ENCODE data around the gene PSG7.
"Not testable (repeated sequence)": the region's sequence is repeated elsewhere in the genome, so short reads cannot be mapped to it uniquely, and the experiment has no call there.

The PSG7 gene

GRCh38 chr19:42937107-42937506, at the start of gene PSG7:
TSS of gene PSG7 (minus strand) at chr19:42937207. CDS start at chr19:42937076, 131 bp downstream.
- DNase-seq (ENCODE audit: low read depth in 2 of 2): not testable (repeated sequence)

- DNase-seq (ENCODE audit: low read depth in 2 of 2): no peak
Measured at GRCh38 chr19:42985588-42985987, 48.6 kb upstream of the PSG7 start.

- not testable (repeated sequence) for DNase-seq (ENCODE audit: low read depth in 2 of 2)
Measured at GRCh38 chr19:42982111-42982510, 45.1 kb upstream of the PSG7 start.

- not testable (repeated sequence) for DNase-seq (ENCODE audit: low read depth in 2 of 2)
Measured at GRCh38 chr19:42971451-42971850, 34.4 kb upstream of the PSG7 start.

GRCh38 chr19:42965176-42965575, 28.2 kb upstream of the PSG7 start:
- no peak for DNase-seq (ENCODE audit: low read depth in 2 of 2)

- DNase-seq (ENCODE audit: low read depth in 2 of 2): no peak
Measured at GRCh38 chr19:42961119-42961518, 24.1 kb upstream of the PSG7 start.

- not testable (repeated sequence) for DNase-seq (ENCODE audit: low read depth in 2 of 2)
Measured at GRCh38 chr19:42952126-42952525, 15.1 kb upstream of the PSG7 start.

- not testable (repeated sequence) for DNase-seq (ENCODE audit: low read depth in 2 of 2)
Measured at GRCh38 chr19:42951476-42951875, 14.5 kb upstream of the PSG7 start.

GRCh38 chr19:42942187-42942789, 5.3 kb upstream of the PSG7 start:
- DNase-seq (ENCODE audit: low read depth in 2 of 2): no peak

- not testable (repeated sequence) for DNase-seq (ENCODE audit: low read depth in 2 of 2)
Measured at GRCh38 chr19:42934726-42935125, 2.3 kb downstream of the PSG7 start.

- not testable (repeated sequence) for DNase-seq (ENCODE audit: low read depth in 2 of 2)
Measured at GRCh38 chr19:42934183-42934582, 2.8 kb downstream of the PSG7 start.

GRCh38 chr19:42933412-42933811, 3.6 kb downstream of the PSG7 start:
- not testable (repeated sequence) for DNase-seq (ENCODE audit: low read depth in 2 of 2)

- DNase-seq (ENCODE audit: low read depth in 2 of 2): not testable (repeated sequence)
Measured at GRCh38 chr19:42932485-42933101, 4.4 kb downstream of the PSG7 start.

GRCh38 chr19:42930214-42930613, 6.8 kb downstream of the PSG7 start:
- DNase-seq (ENCODE audit: low read depth in 2 of 2): not testable (repeated sequence)

GRCh38 chr19:42928896-42929295, 8.1 kb downstream of the PSG7 start:
- no peak for DNase-seq (ENCODE audit: low read depth in 2 of 2)

- no peak for DNase-seq (ENCODE audit: low read depth in 2 of 2)
Measured at GRCh38 chr19:42926781-42927180, 10.2 kb downstream of the PSG7 start.

GRCh38 chr19:42923106-42923505, 13.9 kb downstream of the PSG7 start:
- DNase-seq (ENCODE audit: low read depth in 2 of 2): not testable (repeated sequence)

GRCh38 chr19:42920971-42921370, 16.0 kb downstream of the PSG7 start:
- not testable (repeated sequence) for DNase-seq (ENCODE audit: low read depth in 2 of 2)

GRCh38 chr19:42919757-42920079, 17.3 kb downstream of the PSG7 start:
- DNase-seq (ENCODE audit: low read depth in 2 of 2): no peak

- not testable (repeated sequence) for DNase-seq (ENCODE audit: low read depth in 2 of 2)
Measured at GRCh38 chr19:42919070-42919756, 17.8 kb downstream of the PSG7 start.

GRCh38 chr19:42918377-42919069, 18.5 kb downstream of the PSG7 start:
- DNase-seq (ENCODE audit: low read depth in 2 of 2): not testable (repeated sequence)

GRCh38 chr19:42917634-42918033, 19.4 kb downstream of the PSG7 start, which contains the start of gene PSG6:
TSS of gene PSG6 (minus strand) at chr19:42917894. CDS start at chr19:42917792, 102 bp downstream.
- DNase-seq (ENCODE audit: low read depth in 2 of 2): not testable (repeated sequence)
